Spinal cord (tissue), 10 donors: ENCODE results near the gene GPATCH4. TPM values are rescaled to one million over a fixed set of nuclear protein-coding genes. Genes with fewer than 3 reads are reported as not detected.

Source experiments
- DNase-seq, 6 donors: peaks; one replicate each; pipeline versions ENCODE4 v3.0.0 to v3.0.0-alpha.2; 2013 to 2015; ENCODE audit warnings: low spot score in 6 of 6, low read depth in 4 of 6
- H3K27ac ChIP-seq: one replicate; pipeline ENCODE4 v1.5.1; 2013; ENCODE audit warnings: low read depth, low read length, control low read depth
- H3K27me3 ChIP-seq: one replicate; pipeline ENCODE4 v1.6.1; 2013; ENCODE audit warnings: low read length; ENCODE audit not compliant: control insufficient read depth, insufficient read depth
- H3K36me3 ChIP-seq: one replicate; pipeline ENCODE4 v1.6.1; 2013; ENCODE audit warnings: low read length; ENCODE audit not compliant: control insufficient read depth, insufficient read depth
- H3K4me1 ChIP-seq: one replicate; pipeline ENCODE4 v1.6.1; 2013; ENCODE audit warnings: low read length; ENCODE audit not compliant: control insufficient read depth, insufficient read depth
- H3K4me3 ChIP-seq: one replicate; pipeline ENCODE4 v1.5.1; 2013; ENCODE audit warnings: low read depth, low read length, control low read depth
- H3K9me3 ChIP-seq: one replicate; pipeline ENCODE4 v1.6.1; 2013; ENCODE audit warnings: low read length; ENCODE audit not compliant: control insufficient read depth, insufficient read depth
- WGBS: methylation state at CpG from one replicate; pipeline ENCODE4 v1.1.5; 2013; ENCODE audit warnings: missing lambda C conversion rate; ENCODE audit not compliant: insufficient coverage; 5-methylcytosine and 5-hydroxymethylcytosine counted together
- polyA plus RNA-seq, 2 donors: library from polyadenylated mRNA; unstranded; fragments of 120-200 nt; gene quantifications; one replicate each; pipeline ENCODE4 v1.2.1, GENCODE V29; 2013; ENCODE audit not compliant: insufficient read length in 2 of 2
- total RNA-seq, 2 donors: library from RNA; depleted of rRNA in 1 of 2; stranded (reverse); fragments of 120-200 nt in 1 of 2; fragments of >200 nt in 1 of 2; gene quantifications; one replicate each; pipeline versions ENCODE4 v1.2.3 to v1.2.4, GENCODE V29; 2013 to 2014
- donor health status: healthy.

GPATCH4 gene
- total and polyA plus RNA-seq, 4 donors, result 9.5 to 44.5 (median 25.7) TPM

DNA sequence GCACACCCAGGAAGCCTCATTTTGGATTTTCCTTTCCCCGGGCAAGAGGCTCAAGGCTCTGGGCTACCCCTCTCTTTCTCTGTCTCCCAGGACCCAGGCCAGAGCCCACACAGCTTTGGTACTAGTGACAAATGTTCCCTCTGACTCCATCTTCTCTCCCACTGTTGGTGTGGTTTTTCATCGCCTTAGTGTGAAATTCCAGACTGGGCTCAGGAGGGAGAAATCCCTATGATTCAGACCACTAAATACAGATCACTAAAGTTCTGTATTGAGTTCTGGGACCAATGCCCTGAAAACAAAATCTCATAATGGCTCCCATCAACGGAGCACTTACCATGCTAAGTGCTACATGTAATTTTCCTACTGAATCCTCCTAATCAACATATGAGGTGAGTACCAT, 55.0 kb downstream of the GPATCH4 start:
- DNase-seq, result no peak
- no peak overlapping the region for H3K27ac ChIP-seq
- WGBS, result 100% methylated on average over 1 of the region's 3 CpGs

DNA sequence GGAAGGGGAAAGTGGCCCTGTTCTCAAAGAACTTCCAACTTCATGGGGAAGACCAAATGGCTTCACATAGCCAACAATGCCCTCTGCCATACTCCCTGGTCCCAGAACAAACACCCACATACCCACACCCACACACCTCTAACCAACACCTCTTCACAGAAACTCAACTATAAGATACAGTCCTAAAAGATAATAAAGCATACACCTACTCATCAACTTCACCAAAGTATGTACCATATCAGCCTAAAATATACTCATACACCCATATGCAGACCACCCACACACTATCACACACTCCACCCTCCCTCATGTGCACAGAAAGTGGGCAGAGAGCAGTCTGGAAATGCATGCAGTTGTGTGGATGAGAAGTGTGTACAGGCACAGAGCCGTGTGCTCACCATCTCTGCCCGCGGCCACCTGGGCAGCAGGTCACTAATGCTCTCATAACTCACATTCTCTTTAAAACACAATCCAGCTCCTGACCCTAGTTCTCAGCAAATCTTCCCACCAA, 56.6 kb downstream of the GPATCH4 start:
- DNase-seq, result no peak
- Histone ChIP-seq H3K4me3 (no peak overlapping the region), H3K4me1 (no peaks in the 10 kb centered on the region), H3K27ac (no peak overlapping the region), H3K27me3 (no peaks in the 10 kb centered on the region), H3K36me3 (peaks cover 8% of the 10 kb centered on the region), H3K9me3 (no peaks in the 10 kb centered on the region)
- WGBS, result 94% methylated on average over 3 of the region's 3 CpGs

More for the DNA sequence above, 55.0 kb downstream of the GPATCH4 start:
- Histone ChIP-seq H3K4me1 (no peaks in the 10 kb centered on the region), H3K27me3 (no peaks in the 10 kb centered on the region), H3K4me3 (no peak overlapping the region), H3K36me3 (peaks cover 8% of the 10 kb centered on the region), H3K9me3 (no peaks in the 10 kb centered on the region)

Other genes with a start within 250 kb of the GPATCH4 start
- gene RHBG, start 232.3 kb downstream of the GPATCH4 start, total RNA-seq, result not detected
- under 1 TPM; 0.26 to 0.81 TPM for gene RHBG, start 232.3 kb downstream of the GPATCH4 start, polyA plus RNA-seq
- gene MEF2D, start 100.7 kb downstream of the GPATCH4 start, total RNA-seq, result 10 to 100 TPM in 1 of 2 donors, 1 to 10 TPM in 1; 5.7 to 13.2 TPM
- 10 to 100 TPM; 21.8 to 28.9 TPM for gene MEF2D, start 100.7 kb downstream of the GPATCH4 start, polyA plus RNA-seq
- gene IQGAP3, start 28.9 kb downstream of the GPATCH4 start, total RNA-seq, result 1 to 10 TPM; 4.9 to 7.3 TPM
- gene IQGAP3, start 28.9 kb downstream of the GPATCH4 start, polyA plus RNA-seq, result 10 to 100 TPM in 1 of 2 donors, 1 to 10 TPM in 1; 6.8 to 10.4 TPM
- gene TTC24, start 21.8 kb downstream of the GPATCH4 start, total RNA-seq, result not detected
- not detected for gene TTC24, start 21.8 kb downstream of the GPATCH4 start, polyA plus RNA-seq
- 100 to 1,000 TPM in 1 of 2 donors, 10 to 100 TPM in 1; 53.5 to 113 TPM for gene NAXE, start 9.7 kb downstream of the GPATCH4 start, total RNA-seq
- gene NAXE, start 9.7 kb downstream of the GPATCH4 start, polyA plus RNA-seq, result 100 to 1,000 TPM; 107 TPM
- gene HAPLN2, start 17.9 kb upstream of the GPATCH4 start, total RNA-seq, result 1 to 10 TPM; 7.3 to 9.4 TPM
- 10 to 100 TPM; 37.7 to 38.8 TPM for gene HAPLN2, start 17.9 kb upstream of the GPATCH4 start, polyA plus RNA-seq
- 100 to 1,000 TPM; 181 to 240 TPM for gene BCAN, start 40.6 kb upstream of the GPATCH4 start, total RNA-seq
- 1,000 to 10,000 TPM in 1 of 2 donors, 100 to 1,000 TPM in 1; 973 to 1,252 TPM for gene BCAN, start 40.6 kb upstream of the GPATCH4 start, polyA plus RNA-seq
- gene NES, start 75.9 kb upstream of the GPATCH4 start, total RNA-seq, result 10 to 100 TPM; 37.9 to 61.8 TPM
- 100 to 1,000 TPM in 1 of 2 donors, 10 to 100 TPM in 1; 96.9 to 111 TPM for gene NES, start 75.9 kb upstream of the GPATCH4 start, polyA plus RNA-seq
- 100 to 1,000 TPM in 1 of 2 donors, 10 to 100 TPM in 1; 35.6 to 482 TPM for gene CRABP2, start 104.1 kb upstream of the GPATCH4 start, total RNA-seq
- 100 to 1,000 TPM in 1 of 2 donors, 10 to 100 TPM in 1; 37.7 to 139 TPM for gene CRABP2, start 104.1 kb upstream of the GPATCH4 start, polyA plus RNA-seq
- 10 to 100 TPM in 1 of 2 donors, 1 to 10 TPM in 1; 8.1 to 27.4 TPM for gene METTL25B, start 127.0 kb upstream of the GPATCH4 start, total RNA-seq
- 10 to 100 TPM; 35.9 to 36.0 TPM for gene METTL25B, start 127.0 kb upstream of the GPATCH4 start, polyA plus RNA-seq
- gene ISG20L2, start 127.3 kb upstream of the GPATCH4 start, total RNA-seq, result 10 to 100 TPM in 1 of 2 donors, 1 to 10 TPM in 1; 9.2 to 25.9 TPM
- gene ISG20L2, start 127.3 kb upstream of the GPATCH4 start, polyA plus RNA-seq, result 10 to 100 TPM; 38.1 to 39.2 TPM
- gene MRPL24, start 139.6 kb upstream of the GPATCH4 start, total RNA-seq, result 10 to 100 TPM; 22.9 to 61.1 TPM
- 10 to 100 TPM; 54.5 to 59.8 TPM for gene MRPL24, start 139.6 kb upstream of the GPATCH4 start, polyA plus RNA-seq
- gene HDGF, start 150.2 kb upstream of the GPATCH4 start, total RNA-seq, result 100 to 1,000 TPM in 1 of 2 donors, 10 to 100 TPM in 1; 69.8 to 197 TPM
- gene HDGF, start 150.2 kb upstream of the GPATCH4 start, polyA plus RNA-seq, result 100 to 1,000 TPM; 154 to 161 TPM
- 10 to 100 TPM; 23.9 to 37.1 TPM for gene PRCC, start 166.1 kb upstream of the GPATCH4 start, total RNA-seq
- gene PRCC, start 166.1 kb upstream of the GPATCH4 start, polyA plus RNA-seq, result 100 to 1,000 TPM; 105 to 110 TPM
- gene SH2D2A, start 215.4 kb upstream of the GPATCH4 start, total RNA-seq, result under 1 TPM in 1 of 2 donors, not detected in 1; 0.33 TPM
- gene SH2D2A, start 215.4 kb upstream of the GPATCH4 start, polyA plus RNA-seq, result under 1 TPM; 0.51 to 0.53 TPM